ENCODE results near the gene MSL1. TPM values are rescaled to one million over a fixed set of nuclear protein-coding genes. Genes with fewer than 3 reads are reported as not detected.
A peak's percentile ranks its signal among the peaks of the same experiment; 100 is the strongest.

MSL1 gene
- total and polyA plus RNA-seq, 2 of the 13 experiments (the other 11 are each of a cell fraction or from before 2014, with no cell fraction given), result 63.8 to 88.5 TPM

DNA sequence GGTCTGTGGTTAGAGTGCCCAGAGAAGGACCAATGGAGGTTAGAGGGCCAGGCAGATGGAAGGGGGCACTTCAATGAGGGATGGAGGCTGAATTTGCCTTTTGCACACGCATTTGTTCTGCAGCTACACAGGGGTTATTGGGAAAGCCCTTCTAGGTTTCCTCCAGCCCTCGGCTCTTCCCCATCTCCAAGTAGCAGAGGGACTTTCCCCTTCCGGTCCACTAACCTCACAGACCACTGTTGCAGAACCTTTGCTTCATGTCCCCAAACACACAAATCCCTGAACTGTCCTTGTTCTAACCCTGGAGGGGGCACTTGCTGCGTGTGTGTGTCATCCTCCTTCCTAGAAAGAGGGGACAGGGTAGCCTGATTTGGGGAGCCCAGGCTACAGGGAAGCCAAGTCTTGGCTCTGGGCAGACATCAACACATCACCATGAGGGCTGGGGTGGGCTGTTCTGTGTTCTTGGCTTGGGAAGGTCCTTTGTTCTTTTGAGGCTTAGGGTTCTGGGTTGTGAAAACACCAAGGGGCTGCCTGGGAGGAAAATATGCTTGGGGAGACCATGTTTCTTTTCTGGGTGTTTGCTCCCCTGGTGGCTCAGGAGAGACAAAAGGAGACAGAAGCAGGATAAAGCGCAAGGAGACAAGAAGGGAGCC, 14.1 kb upstream of the MSL1 start:
- Histone ChIP-seq H3K9ac (ENCODE audit: insufficient read depth, low read depth, low read length) (peak overlapping the region; percentile 35), H2AFZ (ENCODE audit: low read length) (peak overlapping the region; percentile 9), H3K27me3 (ENCODE audit: control insufficient read depth in 1 of 2, insufficient read depth in 2 of 2, low read length in 2 of 2) (peaks cover 0 to 9% of the 10 kb centered on the region in 2 experiments; a peak in 1 of 5 replicates), H3K4me1 (ENCODE audit: insufficient read depth, low read length) (peaks cover 100% of the 10 kb centered on the region), H3K27ac (ENCODE audit: extremely low read length, insufficient read depth, low read length) (peak overlapping the region; percentile 20), H3K9me3 (ENCODE audit: low read length) (no peaks in the 10 kb centered on the region), H3K79me2 (ENCODE audit: insufficient read depth, low read length) (no peaks in the 10 kb centered on the region), H3K36me3 (replicated peaks in 1 of 2; ENCODE audit: control insufficient read depth in 1 of 2, insufficient read depth in 2 of 2, low read length in 2 of 2) (no peaks in the 10 kb centered on the region), H4K20me1 (ENCODE audit: insufficient read depth, low read length) (no peaks in the 10 kb centered on the region), H3K4me3 (replicated peaks in 1 of 3; ENCODE audit: insufficient read depth in 1 of 3, low read depth in 2 of 3, low read length in 3 of 3) (peak overlapping the region; percentile 6 to 36 (median 13); a peak in 3 of 6 replicates), H3K4me2 (ENCODE audit: low read depth, low read length) (peak overlapping the region; percentile 79)
- no TSS peak for BruUV-seq (replicated peaks)
- ChIA-PET POLR2A (interaction anchor here (0.6 to 1.6 kb wide), 5 partner anchors 9 to 32 kb away, joined by 3 to 16 read pairs (median 4); partner anchors contain the start of gene CASC3), CTCF (ENCODE audit: low intra/inter-chr PET ratio, low total read pairs) (no interaction called here)
- DNase-seq (ENCODE audit: low spot score), result peak; percentile 41
- WGBS (ENCODE audit: low lambda C conversion rate), result 20% methylated on average over 5 of the region's 5 CpGs
- in situ Hi-C loops (cut with HindIII; ENCODE audit: extremely low pct_ligation_motif_present, low pct_unique_long_range_greater_than_20kb) (no loop called here), intact Hi-C loops (cut with micrococcal nuclease; ENCODE audit: unreplicated experiment) (loop anchor here (5.0 to 10.0 kb wide), 2 partner anchors 183 to 1355 kb away; partner anchors contain the start of genes LRRC3C, ORMDL3 and PSMB3)
- FAIRE-seq, result peak; percentile 71
- ATAC-seq, result no peak
- TF ChIP-seq ZNF605 (CRISPR knock-in tag; IDR thresholded peaks at IDR 0.05), result no peak; the same call in 1 of the 2 replicates
- 0 out of 2 replicates have a peak, but pooled peaks have one; percentile 19 for TF ChIP-seq FOXA3 (CRISPR knock-in tag; IDR thresholded peaks at IDR 0.05)
- 0 out of 2 replicates have a peak, but pooled peaks have one; percentile 64 for TF ChIP-seq GZF1 (CRISPR knock-in tag; IDR thresholded peaks at IDR 0.05)
- no peak for TF ChIP-seq THAP11 (CRISPR knock-in tag; IDR thresholded peaks at IDR 0.05)
- TF ChIP-seq SOX13 (IDR thresholded peaks at IDR 0.05), result peak; percentile 34; the same call in 1 of the 2 replicates
- no peak for TF ChIP-seq SOX13 (CRISPR knock-in tag; conservative IDR thresholded peaks at IDR 0.05 in 1 of 2, IDR thresholded peaks at IDR 0.05 in 1 of 2)
- no peak for TF ChIP-seq MXD4 (CRISPR knock-in tag; IDR thresholded peaks at IDR 0.05)
- no peak for TF ChIP-seq ZNF260 (CRISPR knock-in tag; IDR thresholded peaks at IDR 0.05; ENCODE audit: borderline replicate concordance, low read depth)
- no peak for TF ChIP-seq RFX1 (IDR thresholded peaks at IDR 0.05)
- 0 out of 2 replicates have a peak, but pooled peaks have one; percentile 35 for TF ChIP-seq ZFP90 (CRISPR knock-in tag; IDR thresholded peaks at IDR 0.05; ENCODE audit: borderline replicate concordance)
- TF ChIP-seq KAT7 (CRISPR knock-in tag; IDR thresholded peaks at IDR 0.05; ENCODE audit: borderline replicate concordance), result no peak
- TF ChIP-seq, protein P1, sequence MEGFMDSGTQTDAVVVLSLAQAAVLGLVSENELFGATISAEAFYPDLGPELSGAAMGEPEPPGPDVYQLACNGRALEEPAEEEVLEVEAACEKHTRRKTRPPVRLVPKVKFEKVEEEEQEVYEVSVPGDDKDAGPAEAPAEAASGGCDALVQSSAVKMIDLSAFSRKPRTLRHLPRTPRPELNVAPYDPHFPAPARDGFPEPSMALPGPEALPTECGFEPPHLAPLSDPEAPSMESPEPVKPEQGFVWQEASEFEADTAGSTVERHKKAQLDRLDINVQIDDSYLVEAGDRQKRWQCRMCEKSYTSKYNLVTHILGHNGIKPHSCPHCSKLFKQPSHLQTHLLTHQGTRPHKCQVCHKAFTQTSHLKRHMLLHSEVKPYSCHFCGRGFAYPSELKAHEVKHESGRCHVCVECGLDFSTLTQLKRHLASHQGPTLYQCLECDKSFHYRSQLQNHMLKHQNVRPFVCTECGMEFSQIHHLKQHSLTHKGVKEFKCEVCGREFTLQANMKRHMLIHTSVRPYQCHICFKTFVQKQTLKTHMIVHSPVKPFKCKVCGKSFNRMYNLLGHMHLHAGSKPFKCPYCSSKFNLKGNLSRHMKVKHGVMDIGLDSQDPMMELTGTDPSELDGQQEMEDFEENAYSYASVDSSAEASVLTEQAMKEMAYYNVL (CRISPR knock-in tag; IDR thresholded peaks at IDR 0.05; ENCODE audit: borderline replicate concordance), result no peak
- TF ChIP-seq E2F1 (CRISPR knock-in tag; IDR thresholded peaks at IDR 0.05), result no peak
- TF ChIP-seq ZMYM4 (CRISPR knock-in tag; IDR thresholded peaks at IDR 0.05), result 0 out of 2 replicates have a peak, but pooled peaks have one; percentile 2
- TF ChIP-seq SMC3 (IDR thresholded peaks at IDR 0.05; ENCODE audit: low read length), result peak; percentile 17; the same call in 1 of the 2 replicates
- peak; percentile 55; the same call in 1 of the 2 replicates for TF ChIP-seq GATAD2A (CRISPR knock-in tag; IDR thresholded peaks at IDR 0.05)
- 0 out of 2 replicates have a peak, but pooled peaks have one; percentile 10 for TF ChIP-seq SP4 (CRISPR knock-in tag; IDR thresholded peaks at IDR 0.05)
- TF ChIP-seq, protein P2, sequence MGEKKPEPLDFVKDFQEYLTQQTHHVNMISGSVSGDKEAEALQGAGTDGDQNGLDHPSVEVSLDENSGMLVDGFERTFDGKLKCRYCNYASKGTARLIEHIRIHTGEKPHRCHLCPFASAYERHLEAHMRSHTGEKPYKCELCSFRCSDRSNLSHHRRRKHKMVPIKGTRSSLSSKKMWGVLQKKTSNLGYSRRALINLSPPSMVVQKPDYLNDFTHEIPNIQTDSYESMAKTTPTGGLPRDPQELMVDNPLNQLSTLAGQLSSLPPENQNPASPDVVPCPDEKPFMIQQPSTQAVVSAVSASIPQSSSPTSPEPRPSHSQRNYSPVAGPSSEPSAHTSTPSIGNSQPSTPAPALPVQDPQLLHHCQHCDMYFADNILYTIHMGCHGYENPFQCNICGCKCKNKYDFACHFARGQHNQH (CRISPR knock-in tag; IDR thresholded peaks at IDR 0.05), result no peak
- TF ChIP-seq CEBPG (CRISPR knock-in tag; IDR thresholded peaks at IDR 0.05), result peak; percentile 51; the same call in 1 of the 2 replicates
- 0 out of 2 replicates have a peak, but pooled peaks have one; percentile 12 for TF ChIP-seq PPARG (CRISPR knock-in tag; conservative IDR thresholded peaks at IDR 0.05)
- TF ChIP-seq ZNF337 (CRISPR knock-in tag; IDR thresholded peaks at IDR 0.05; ENCODE audit: borderline replicate concordance, low read depth), result no peak
